ENCODE data around the gene MAPKAPK5.

The MAPKAPK5 gene

GRCh38 chr12:111887926-111888745 lies 46.1 kb downstream of the MAPKAPK5 start:
- no peak overlapping the region for H3K27ac ChIP-seq
- TF ChIP-seq, protein P1, sequence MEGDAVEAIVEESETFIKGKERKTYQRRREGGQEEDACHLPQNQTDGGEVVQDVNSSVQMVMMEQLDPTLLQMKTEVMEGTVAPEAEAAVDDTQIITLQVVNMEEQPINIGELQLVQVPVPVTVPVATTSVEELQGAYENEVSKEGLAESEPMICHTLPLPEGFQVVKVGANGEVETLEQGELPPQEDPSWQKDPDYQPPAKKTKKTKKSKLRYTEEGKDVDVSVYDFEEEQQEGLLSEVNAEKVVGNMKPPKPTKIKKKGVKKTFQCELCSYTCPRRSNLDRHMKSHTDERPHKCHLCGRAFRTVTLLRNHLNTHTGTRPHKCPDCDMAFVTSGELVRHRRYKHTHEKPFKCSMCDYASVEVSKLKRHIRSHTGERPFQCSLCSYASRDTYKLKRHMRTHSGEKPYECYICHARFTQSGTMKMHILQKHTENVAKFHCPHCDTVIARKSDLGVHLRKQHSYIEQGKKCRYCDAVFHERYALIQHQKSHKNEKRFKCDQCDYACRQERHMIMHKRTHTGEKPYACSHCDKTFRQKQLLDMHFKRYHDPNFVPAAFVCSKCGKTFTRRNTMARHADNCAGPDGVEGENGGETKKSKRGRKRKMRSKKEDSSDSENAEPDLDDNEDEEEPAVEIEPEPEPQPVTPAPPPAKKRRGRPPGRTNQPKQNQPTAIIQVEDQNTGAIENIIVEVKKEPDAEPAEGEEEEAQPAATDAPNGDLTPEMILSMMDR (IDR thresholded peaks at IDR 0.05), result no peak
- no peak for DNase-seq (ENCODE audit: low spot score)
- H3K4me3 ChIP-seq, result no peak overlapping the region

GRCh38 chr12:111893287-111893686 lies 51.3 kb downstream of the MAPKAPK5 start:
- no peak overlapping the region for H3K27ac ChIP-seq
- H3K4me3 ChIP-seq, result no peak overlapping the region
- no peak for DNase-seq (ENCODE audit: low spot score)
- TF ChIP-seq, protein P1 (IDR thresholded peaks at IDR 0.05), result no peak

- TF ChIP-seq, protein P1 (IDR thresholded peaks at IDR 0.05), result no peak
- DNase-seq (ENCODE audit: low spot score), result no peak
- no peak overlapping the region for H3K27ac ChIP-seq
- H3K4me3 ChIP-seq, result no peak overlapping the region
Observed at GRCh38 chr12:111894556-111894955, 52.5 kb downstream of the MAPKAPK5 start.

GRCh38 chr12:111901182-111901581 lies 59.2 kb downstream of the MAPKAPK5 start:
- Histone ChIP-seq H3K27ac (no peak overlapping the region), H3K4me3 (no peak overlapping the region)
- TF ChIP-seq, protein P1 (IDR thresholded peaks at IDR 0.05), result no peak
- no peak for DNase-seq (ENCODE audit: low spot score)

DNA sequence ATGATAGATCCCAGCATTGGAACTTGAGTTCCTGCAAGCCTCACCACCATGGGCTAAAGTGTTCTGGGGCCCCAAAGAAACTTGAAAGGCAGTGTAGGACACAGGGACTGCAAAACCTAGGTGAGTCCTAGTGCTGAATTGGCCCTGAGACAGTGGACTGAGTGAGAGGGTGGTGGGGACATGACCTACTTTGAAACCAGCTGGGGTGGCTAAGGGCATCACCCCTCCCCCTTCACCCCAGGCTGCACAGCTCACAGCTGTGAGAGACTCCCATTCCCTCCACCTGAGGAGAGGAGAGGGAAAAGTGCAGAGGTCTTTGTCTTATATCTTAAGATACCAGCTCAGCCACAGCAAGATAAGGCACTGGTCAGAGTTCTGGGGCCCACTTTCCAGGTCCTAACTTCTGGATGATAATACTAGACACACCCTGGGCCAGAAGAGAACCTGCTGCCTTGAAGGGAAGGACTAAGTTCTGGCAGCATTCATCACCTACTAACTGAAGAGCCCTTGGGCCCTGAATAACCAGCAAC lies 62.5 kb downstream of the MAPKAPK5 start:
- DNase-seq (ENCODE audit: low spot score), result no peak
- TF ChIP-seq, protein P1 (IDR thresholded peaks at IDR 0.05), result no peak
- Histone ChIP-seq H3K4me3 (no peak overlapping the region), H3K27ac (no peak overlapping the region)

- TF ChIP-seq, protein P1 (IDR thresholded peaks at IDR 0.05), result no peak
- no peak overlapping the region for H3K4me3 ChIP-seq
- H3K27ac ChIP-seq, result no peak overlapping the region
- DNase-seq (ENCODE audit: low spot score), result no peak
Observed at GRCh38 chr12:111905502-111905901, 63.5 kb downstream of the MAPKAPK5 start.

GRCh38 chr12:111907740-111908139 lies 65.7 kb downstream of the MAPKAPK5 start:
- DNase-seq (ENCODE audit: low spot score), result no peak
- no peak overlapping the region for H3K4me3 ChIP-seq
- H3K27ac ChIP-seq, result no peak overlapping the region
- TF ChIP-seq, protein P1 (IDR thresholded peaks at IDR 0.05), result no peak

Measured in coronary artery (tissue), 2 donors.